HepG2 (cell line): Measurements from ENCODE around the gene GSTT2B. TPM values are rescaled to one million over a fixed set of nuclear protein-coding genes. Genes with fewer than 3 reads are reported as not detected.

Source experiments
- ATAC-seq: fragments of 200-7000 bp; cut with Tn5 transposase; 3 replicates; pipeline ENCODE4 v1.9.1; 2020; ENCODE audit warnings: mild to moderate bottlenecking, moderate library complexity
- BruUV-seq: library from RNA; stranded (reverse); fragments of 400-500 nt; replicated peaks from 2 replicates; lab custom pipeline; 2021; lab: Mats Ljungman, UMichigan
- CTCF ChIA-PET: fragments of 300-600 bp; formaldehyde crosslinking; extraction: SDS; loops from one replicate; lab custom pipeline; 2021; ENCODE audit warnings: low total read pairs, inconsistent platforms, low intra/inter-chr PET ratio; lab: Yijun Ruan, JAX
- POLR2A ChIA-PET: fragments of 350-600 bp; sonication (Branson Sonifier 250); formaldehyde crosslinking; loops from one replicate; lab custom pipeline; 2020; ENCODE audit warnings: antibody characterized with exemption, inconsistent platforms; lab: Yijun Ruan, JAX
- DNase-seq: peaks from one replicate; pipeline ENCODE4 v3.0.0-alpha.2; 2015; ENCODE audit warnings: low spot score
- FAIRE-seq: peaks from 3 replicates; lab custom pipeline; 2011; peaks lifted over from hg19 to GRCh38; lab: Jason Lieb, UNC
- H2AFZ ChIP-seq: one replicate; pipeline ENCODE4 v1.6.1; 2011; ENCODE audit warnings: low read length, inconsistent platforms
- H3K27ac ChIP-seq: fragments of 300-600 bp; 3 replicates; pipeline ENCODE4 v1.8.0; 2011; ENCODE audit warnings: mixed run types, mild to moderate bottlenecking, mixed read lengths, low read length, inconsistent platforms; ENCODE audit not compliant: insufficient read depth; ENCODE audit errors: extremely low read length
- H3K27me3 ChIP-seq, 2 experiments: fragments of 200-600 bp in 1 of 2; 2 replicates in 1 of 2; 3 replicates in 1 of 2; pipeline versions ENCODE4 v1.6.0 to v1.8.0; 2011; ENCODE audit warnings: low read length in 2 of 2, mild to moderate bottlenecking in 2 of 2, moderate library complexity in 2 of 2, inconsistent platforms in 1 of 2; ENCODE audit not compliant: insufficient read depth in 2 of 2, control insufficient read depth in 1 of 2
- H3K36me3 ChIP-seq, 2 experiments: fragments of 200-600 bp in 1 of 2; replicated peaks in 1 of 2; 2 replicates in 1 of 2; 3 replicates in 1 of 2; pipeline versions ENCODE4 v1.5.1 to v1.8.0; 2011; ENCODE audit warnings: low read length in 2 of 2, inconsistent platforms in 1 of 2; ENCODE audit not compliant: insufficient read depth in 2 of 2, control insufficient read depth in 1 of 2
- H3K4me1 ChIP-seq: 2 replicates; pipeline ENCODE4 v1.5.1; 2012; ENCODE audit warnings: low read length, inconsistent platforms; ENCODE audit not compliant: insufficient read depth
- H3K4me2 ChIP-seq: 2 replicates; pipeline ENCODE4 v1.6.0; 2011; ENCODE audit warnings: low read depth, low read length, inconsistent platforms
- H3K4me3 ChIP-seq, 3 experiments: fragments of 200-600 bp in 1 of 3; sonication (generic), shearing (Covaris generic) in 1 of 3; replicated peaks in 1 of 3; 2 replicates each; pipeline ENCODE4 v1.5.1; 2011 to 2016; ENCODE audit warnings: low read length in 3 of 3, inconsistent platforms in 2 of 3, low read depth in 2 of 3, mild to moderate bottlenecking in 2 of 3, control low read depth in 1 of 3, mixed read lengths in 1 of 3; ENCODE audit not compliant: insufficient read depth in 1 of 3
- H3K79me2 ChIP-seq: one replicate; pipeline ENCODE4 v1.6.1; 2011; ENCODE audit warnings: low read length, inconsistent platforms; ENCODE audit not compliant: insufficient read depth
- H3K9ac ChIP-seq: 2 replicates; pipeline ENCODE4 v1.6.0; 2011; ENCODE audit warnings: mild to moderate bottlenecking, low read depth, low read length, inconsistent platforms; ENCODE audit not compliant: insufficient read depth
- H3K9me3 ChIP-seq: 2 replicates; pipeline ENCODE4 v1.5.1; 2012; ENCODE audit warnings: mild to moderate bottlenecking, low read length
- H4K20me1 ChIP-seq: 2 replicates; pipeline ENCODE4 v1.6.0; 2011; ENCODE audit warnings: inconsistent platforms, mild to moderate bottlenecking, low read length, moderate library complexity; ENCODE audit not compliant: insufficient read depth
- PCBP2 ChIP-seq: fragments of 200-400 bp; formaldehyde crosslinking; optimal IDR thresholded peaks from 2 replicates; pipeline ENCODE3; 2018; ENCODE audit warnings: low read length, low read depth; ENCODE audit not compliant: poor library complexity, severe bottlenecking
- ZBTB1 ChIP-seq: sonication (generic); formaldehyde crosslinking; IDR thresholded peaks from 2 replicates; pipeline ENCODE4 v1.4.0; 2020; ENCODE audit warnings: missing genetic modification reagents, borderline replicate concordance
- ZNF34 ChIP-seq: sonication (generic); formaldehyde crosslinking; IDR thresholded peaks from 2 replicates; pipeline ENCODE4 v1.4.0; 2020; ENCODE audit warnings: mild to moderate bottlenecking, missing genetic modification reagents, borderline replicate concordance
- ZNF569 ChIP-seq: sonication (generic); formaldehyde crosslinking; IDR thresholded peaks from 2 replicates; pipeline ENCODE4 v1.5.0; 2020; ENCODE audit warnings: mild to moderate bottlenecking, missing genetic modification reagents, moderate library complexity, borderline replicate concordance
- ZNF607 ChIP-seq: sonication (generic); formaldehyde crosslinking; IDR thresholded peaks from 2 replicates; pipeline ENCODE4 v1.5.1; 2020; ENCODE audit warnings: missing genetic modification reagents, mild to moderate bottlenecking, borderline replicate concordance
- WGBS: methylation state at CpG from one replicate; pipeline ENCODE4 v1.1.6; 2017; ENCODE audit warnings: low lambda C conversion rate; 5-methylcytosine and 5-hydroxymethylcytosine counted together
- in situ Hi-C: cut with HindIII; loops from 2 replicates; pipeline ENCODE4 v1.10.0; 2017; ENCODE audit warnings: low pct_unique_long_range_greater_than_20kb; ENCODE audit not compliant: extremely low pct_ligation_motif_present
- intact Hi-C: fragments of 100-400 bp; cut with micrococcal nuclease; formaldehyde crosslinking; loops from one replicate; pipeline ENCODE4 v1.10.0; 2022; ENCODE audit not compliant: unreplicated experiment
- polyA plus RNA-seq, 8 experiments: library from polyadenylated mRNA; depleted of rRNA in 3 of 8; stranded (reverse) in 7 of 8; unstranded in 1 of 8; fragments of >200 nt; fragmentation: Illumina TruSeq in 4 of 8; extraction: Trizol in 4 of 8; gene quantifications; 2 replicates each; pipeline versions ENCODE4 v1.2.1 to v1.2.3, GENCODE V29; 2011 to 2016; ENCODE audit warnings: low read depth in 4 of 8, missing spikeins in 1 of 8, mixed read lengths in 1 of 8; ENCODE audit not compliant: insufficient read depth in 1 of 8
- total RNA-seq, 5 experiments: library from RNA; depleted of rRNA; stranded (reverse); fragments of >200 nt; fragmentation: Illumina TruSeq; extraction: Trizol; gene quantifications; 2 replicates each; pipeline ENCODE4 v1.2.3, GENCODE V29; 2016; ENCODE audit warnings: low read depth in 1 of 5
- TF ChIP-seq, protein P1 (sequence below): sonication (generic); formaldehyde crosslinking; conservative IDR thresholded peaks from 2 replicates; pipeline ENCODE4 v1.5.0; 2020; ENCODE audit warnings: missing genetic modification reagents
- TF ChIP-seq, protein P2 (sequence below): sonication (generic); formaldehyde crosslinking; IDR thresholded peaks from 2 replicates; pipeline ENCODE4 v1.9.0; 2021; ENCODE audit warnings: missing genetic modification reagents, borderline replicate concordance
- TF ChIP-seq, protein P3 (sequence below): sonication (generic); formaldehyde crosslinking; IDR thresholded peaks from 2 replicates; pipeline ENCODE4 v1.4.0; 2020; ENCODE audit warnings: missing genetic modification reagents, borderline replicate concordance

GSTT2B gene
- total and polyA plus RNA-seq, 2 of the 13 experiments (the other 11 are each of a cell fraction or from before 2014, with no cell fraction given): 1.5 to 3.9 TPM

DNA sequence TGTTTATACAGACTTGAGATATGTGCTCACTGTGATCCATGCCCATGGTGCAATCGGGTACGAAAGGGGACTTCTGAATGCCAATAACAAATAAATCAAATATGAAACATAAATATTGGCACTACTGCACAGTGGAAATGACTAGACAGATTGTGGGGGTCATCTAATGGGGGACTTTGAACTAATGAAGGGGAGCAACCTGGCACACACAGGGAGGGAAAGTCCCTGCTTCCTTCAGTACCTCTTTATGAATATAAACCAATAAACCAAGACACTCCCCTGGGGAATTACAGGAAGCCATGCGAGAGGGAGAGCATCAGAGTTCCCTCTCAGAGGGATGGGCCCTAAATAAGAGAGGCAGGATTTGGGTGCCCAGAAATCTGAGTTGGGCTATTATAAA is 45.7 kb downstream of the GSTT2B start (continued):
- no peak for TF ChIP-seq ZBTB1 (CRISPR knock-in tag)

DNA sequence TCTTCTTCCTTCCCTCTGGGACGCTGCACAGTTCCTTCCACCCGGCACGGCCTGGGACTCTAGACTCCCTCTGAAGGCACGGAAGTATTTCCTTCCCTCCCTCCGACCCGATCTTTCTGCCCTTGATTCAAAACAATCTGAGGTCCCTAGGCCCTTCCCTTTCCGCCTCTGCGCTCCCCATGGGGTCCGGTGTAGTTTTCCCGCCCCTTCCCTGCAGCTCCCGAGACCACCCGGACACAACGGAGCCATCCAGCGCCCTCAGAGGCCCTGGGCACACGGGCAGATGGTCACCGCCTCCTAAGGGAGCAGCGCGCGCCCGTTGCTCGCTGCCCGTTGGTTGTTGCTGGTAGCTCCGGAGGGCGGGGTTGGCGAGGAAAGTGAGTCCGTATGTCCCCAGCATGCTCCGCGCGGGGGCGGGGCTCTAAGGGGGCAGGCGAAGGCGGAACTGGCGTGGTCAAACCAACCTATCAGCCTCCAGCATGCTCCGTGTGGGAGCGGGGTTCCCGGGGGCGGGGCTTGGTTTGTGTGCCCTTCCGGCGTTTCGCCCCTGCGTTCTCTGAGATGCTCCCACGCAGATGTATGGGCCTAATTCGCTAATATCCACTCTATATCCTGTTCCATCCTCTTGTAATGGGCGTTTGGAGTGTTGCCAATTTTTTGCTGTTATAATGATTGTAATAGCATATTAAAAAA is 47.2 kb downstream of the GSTT2B start:
- 8% methylated on average over 24 of the region's 44 CpGs for WGBS
- no peaks in the 10 kb centered on the region; a peak in 1 of 5 replicates for H3K27me3 ChIP-seq
- no peaks in the 10 kb centered on the region for H3K9me3 ChIP-seq
- intact Hi-C loops (no loop called here), in situ Hi-C loops (no loop called here)
- H3K9ac ChIP-seq: peak overlapping the region; percentile 91
- H4K20me1 ChIP-seq: no peaks in the 10 kb centered on the region
- peak overlapping the region; percentile 84 for H3K4me2 ChIP-seq
- FAIRE-seq: peak; percentile 63
- POLR2A ChIA-PET: interaction anchor here (0.7 to 6.9 kb wide), 13 partner anchors 9 to 1216 kb away, joined by 3 to 84 read pairs (median 6); partner anchors contain the start of genes CABIN1, MIF and SLC2A11
- H2AFZ ChIP-seq: no peak overlapping the region
- H3K4me3 ChIP-seq: peak overlapping the region; percentile 58 to 77 (median 61)
- peaks cover 36% of the 10 kb centered on the region for H3K4me1 ChIP-seq
- H3K36me3 ChIP-seq: peaks cover 1 to 6% of the 10 kb centered on the region in 2 experiments; a peak in 3 of 5 replicates
- peak; percentile 98 for DNase-seq
- peak; percentile 98 for ATAC-seq
- CTCF ChIA-PET: no interaction called here
- peak overlapping the region; percentile 90 for H3K27ac ChIP-seq
- no TSS peak for BruUV-seq
- no peaks in the 10 kb centered on the region for H3K79me2 ChIP-seq
- TF ChIP-seq ZNF607 (CRISPR knock-in tag) (peak; percentile 95), ZNF569 (no peak), PCBP2 (no peak), ZNF34 (CRISPR knock-in tag) (no peak)
- TF ChIP-seq, protein P1, sequence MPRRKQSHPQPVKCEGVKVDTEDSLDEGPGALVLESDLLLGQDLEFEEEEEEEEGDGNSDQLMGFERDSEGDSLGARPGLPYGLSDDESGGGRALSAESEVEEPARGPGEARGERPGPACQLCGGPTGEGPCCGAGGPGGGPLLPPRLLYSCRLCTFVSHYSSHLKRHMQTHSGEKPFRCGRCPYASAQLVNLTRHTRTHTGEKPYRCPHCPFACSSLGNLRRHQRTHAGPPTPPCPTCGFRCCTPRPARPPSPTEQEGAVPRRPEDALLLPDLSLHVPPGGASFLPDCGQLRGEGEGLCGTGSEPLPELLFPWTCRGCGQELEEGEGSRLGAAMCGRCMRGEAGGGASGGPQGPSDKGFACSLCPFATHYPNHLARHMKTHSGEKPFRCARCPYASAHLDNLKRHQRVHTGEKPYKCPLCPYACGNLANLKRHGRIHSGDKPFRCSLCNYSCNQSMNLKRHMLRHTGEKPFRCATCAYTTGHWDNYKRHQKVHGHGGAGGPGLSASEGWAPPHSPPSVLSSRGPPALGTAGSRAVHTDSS (CRISPR knock-in tag): no peak
- TF ChIP-seq, protein P2, sequence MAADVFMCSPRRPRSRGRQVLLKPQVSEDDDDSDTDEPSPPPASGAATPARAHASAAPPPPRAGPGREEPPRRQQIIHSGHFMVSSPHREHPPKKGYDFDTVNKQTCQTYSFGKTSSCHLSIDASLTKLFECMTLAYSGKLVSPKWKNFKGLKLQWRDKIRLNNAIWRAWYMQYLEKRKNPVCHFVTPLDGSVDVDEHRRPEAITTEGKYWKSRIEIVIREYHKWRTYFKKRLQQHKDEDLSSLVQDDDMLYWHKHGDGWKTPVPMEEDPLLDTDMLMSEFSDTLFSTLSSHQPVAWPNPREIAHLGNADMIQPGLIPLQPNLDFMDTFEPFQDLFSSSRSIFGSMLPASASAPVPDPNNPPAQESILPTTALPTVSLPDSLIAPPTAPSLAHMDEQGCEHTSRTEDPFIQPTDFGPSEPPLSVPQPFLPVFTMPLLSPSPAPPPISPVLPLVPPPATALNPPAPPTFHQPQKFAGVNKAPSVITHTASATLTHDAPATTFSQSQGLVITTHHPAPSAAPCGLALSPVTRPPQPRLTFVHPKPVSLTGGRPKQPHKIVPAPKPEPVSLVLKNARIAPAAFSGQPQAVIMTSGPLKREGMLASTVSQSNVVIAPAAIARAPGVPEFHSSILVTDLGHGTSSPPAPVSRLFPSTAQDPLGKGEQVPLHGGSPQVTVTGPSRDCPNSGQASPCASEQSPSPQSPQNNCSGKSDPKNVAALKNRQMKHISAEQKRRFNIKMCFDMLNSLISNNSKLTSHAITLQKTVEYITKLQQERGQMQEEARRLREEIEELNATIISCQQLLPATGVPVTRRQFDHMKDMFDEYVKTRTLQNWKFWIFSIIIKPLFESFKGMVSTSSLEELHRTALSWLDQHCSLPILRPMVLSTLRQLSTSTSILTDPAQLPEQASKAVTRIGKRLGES (CRISPR knock-in tag): no peak
- TF ChIP-seq, protein P3, sequence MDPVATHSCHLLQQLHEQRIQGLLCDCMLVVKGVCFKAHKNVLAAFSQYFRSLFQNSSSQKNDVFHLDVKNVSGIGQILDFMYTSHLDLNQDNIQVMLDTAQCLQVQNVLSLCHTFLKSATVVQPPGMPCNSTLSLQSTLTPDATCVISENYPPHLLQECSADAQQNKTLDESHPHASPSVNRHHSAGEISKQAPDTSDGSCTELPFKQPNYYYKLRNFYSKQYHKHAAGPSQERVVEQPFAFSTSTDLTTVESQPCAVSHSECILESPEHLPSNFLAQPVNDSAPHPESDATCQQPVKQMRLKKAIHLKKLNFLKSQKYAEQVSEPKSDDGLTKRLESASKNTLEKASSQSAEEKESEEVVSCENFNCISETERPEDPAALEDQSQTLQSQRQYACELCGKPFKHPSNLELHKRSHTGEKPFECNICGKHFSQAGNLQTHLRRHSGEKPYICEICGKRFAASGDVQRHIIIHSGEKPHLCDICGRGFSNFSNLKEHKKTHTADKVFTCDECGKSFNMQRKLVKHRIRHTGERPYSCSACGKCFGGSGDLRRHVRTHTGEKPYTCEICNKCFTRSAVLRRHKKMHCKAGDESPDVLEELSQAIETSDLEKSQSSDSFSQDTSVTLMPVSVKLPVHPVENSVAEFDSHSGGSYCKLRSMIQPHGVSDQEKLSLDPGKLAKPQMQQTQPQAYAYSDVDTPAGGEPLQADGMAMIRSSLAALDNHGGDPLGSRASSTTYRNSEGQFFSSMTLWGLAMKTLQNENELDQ: no peak
